ENCODE measurements around the gene LRRC10B.

LRRC10B gene

DNA sequence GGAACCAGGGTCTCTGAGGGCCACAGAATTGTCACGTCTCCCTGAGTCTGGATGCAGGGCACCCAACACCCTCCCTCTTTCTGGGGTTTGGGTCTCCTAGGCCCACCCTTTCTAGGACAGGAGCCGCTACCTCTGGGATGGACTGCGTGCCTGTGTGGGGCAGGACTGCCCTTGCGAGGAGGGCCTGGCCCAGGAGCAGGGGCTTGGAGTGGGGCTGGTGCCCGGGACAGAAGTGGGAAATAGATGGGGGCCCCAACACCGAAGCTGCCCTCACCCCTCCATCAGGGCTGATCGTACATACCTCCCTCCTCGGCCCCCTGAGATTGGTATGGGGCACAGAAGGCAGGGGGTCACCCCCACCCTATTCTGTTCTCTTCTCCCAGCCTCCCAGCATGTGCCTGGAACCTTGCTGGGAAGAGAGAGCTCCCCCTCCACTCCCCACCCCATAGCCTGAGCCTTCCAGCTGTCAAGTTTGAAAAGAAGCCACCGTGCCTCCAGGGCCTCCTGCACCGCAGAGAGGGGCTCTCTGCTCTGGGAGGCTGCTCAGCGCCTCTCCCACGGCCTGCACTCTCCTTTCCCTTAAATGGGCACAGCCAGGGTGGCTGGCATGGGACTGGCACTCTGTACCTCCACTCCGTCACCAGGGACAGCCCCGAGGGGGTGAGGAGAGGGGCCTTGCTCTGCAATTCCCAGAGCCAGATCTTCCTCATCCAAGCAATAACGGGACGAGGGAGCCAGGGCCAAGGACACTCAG, 1.8 kb downstream of the LRRC10B start:
- no peak for DNase-seq (ENCODE audit: low read depth)
- TF ChIP-seq, protein P1, sequence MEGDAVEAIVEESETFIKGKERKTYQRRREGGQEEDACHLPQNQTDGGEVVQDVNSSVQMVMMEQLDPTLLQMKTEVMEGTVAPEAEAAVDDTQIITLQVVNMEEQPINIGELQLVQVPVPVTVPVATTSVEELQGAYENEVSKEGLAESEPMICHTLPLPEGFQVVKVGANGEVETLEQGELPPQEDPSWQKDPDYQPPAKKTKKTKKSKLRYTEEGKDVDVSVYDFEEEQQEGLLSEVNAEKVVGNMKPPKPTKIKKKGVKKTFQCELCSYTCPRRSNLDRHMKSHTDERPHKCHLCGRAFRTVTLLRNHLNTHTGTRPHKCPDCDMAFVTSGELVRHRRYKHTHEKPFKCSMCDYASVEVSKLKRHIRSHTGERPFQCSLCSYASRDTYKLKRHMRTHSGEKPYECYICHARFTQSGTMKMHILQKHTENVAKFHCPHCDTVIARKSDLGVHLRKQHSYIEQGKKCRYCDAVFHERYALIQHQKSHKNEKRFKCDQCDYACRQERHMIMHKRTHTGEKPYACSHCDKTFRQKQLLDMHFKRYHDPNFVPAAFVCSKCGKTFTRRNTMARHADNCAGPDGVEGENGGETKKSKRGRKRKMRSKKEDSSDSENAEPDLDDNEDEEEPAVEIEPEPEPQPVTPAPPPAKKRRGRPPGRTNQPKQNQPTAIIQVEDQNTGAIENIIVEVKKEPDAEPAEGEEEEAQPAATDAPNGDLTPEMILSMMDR (IDR thresholded peaks at IDR 0.05; ENCODE audit: low read length, missing control alignments) = no peak

DNA sequence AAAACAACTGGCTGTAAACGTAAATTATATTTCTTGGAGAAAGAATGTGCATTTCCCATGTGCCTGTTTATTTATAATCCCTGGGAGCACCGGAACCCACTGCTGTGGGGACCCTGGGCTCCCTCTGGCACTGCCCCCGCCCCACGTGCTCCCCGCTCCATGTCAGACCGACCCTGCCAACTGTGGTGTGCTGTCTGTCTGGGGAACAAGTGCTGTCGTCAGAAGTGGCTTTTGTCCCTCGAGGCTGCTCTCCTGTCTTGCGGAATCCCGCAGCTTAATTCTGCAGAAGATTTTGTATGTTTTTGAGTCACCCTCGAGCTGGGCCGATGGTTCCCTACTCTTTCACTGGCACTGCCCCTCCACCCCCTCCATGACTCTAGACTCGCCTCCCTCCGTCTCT, 2.4 kb downstream of the LRRC10B start:
- DNase-seq (ENCODE audit: low read depth) = no peak
- no peak overlapping the region for H3K4me3 ChIP-seq (replicated peaks; ENCODE audit: low read depth, low read length)
- TF ChIP-seq, protein P1 (IDR thresholded peaks at IDR 0.05; ENCODE audit: low read length, missing control alignments) = no peak

More for the DNA sequence above, 1.8 kb downstream of the LRRC10B start:
- no peak overlapping the region for H3K4me3 ChIP-seq (replicated peaks; ENCODE audit: low read depth, low read length)

DNA sequence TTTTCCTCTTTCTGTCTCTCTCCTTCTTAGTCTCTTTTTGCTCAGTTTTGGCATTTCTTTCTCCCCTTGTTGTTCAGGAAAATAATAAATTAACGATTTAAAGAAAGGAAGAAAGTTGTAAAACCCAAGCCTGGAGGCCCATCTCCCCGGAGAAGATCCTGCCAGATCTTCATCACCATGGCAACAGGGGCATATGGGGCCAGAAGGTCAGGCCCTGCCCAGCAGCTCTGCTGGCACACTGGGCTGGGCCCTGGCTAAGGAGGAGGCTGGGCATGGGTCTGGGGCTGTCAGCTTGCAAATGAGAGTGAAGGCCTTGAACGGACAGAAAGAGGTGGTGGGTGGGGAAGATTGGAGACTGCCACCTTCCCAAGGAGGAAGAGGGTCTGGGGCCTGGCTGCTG, 2.8 kb downstream of the LRRC10B start:
- no peak for DNase-seq (ENCODE audit: low read depth)
- TF ChIP-seq, protein P1 (IDR thresholded peaks at IDR 0.05; ENCODE audit: low read length, missing control alignments) = no peak
- no peak overlapping the region for H3K4me3 ChIP-seq (replicated peaks; ENCODE audit: low read depth, low read length)

DNA sequence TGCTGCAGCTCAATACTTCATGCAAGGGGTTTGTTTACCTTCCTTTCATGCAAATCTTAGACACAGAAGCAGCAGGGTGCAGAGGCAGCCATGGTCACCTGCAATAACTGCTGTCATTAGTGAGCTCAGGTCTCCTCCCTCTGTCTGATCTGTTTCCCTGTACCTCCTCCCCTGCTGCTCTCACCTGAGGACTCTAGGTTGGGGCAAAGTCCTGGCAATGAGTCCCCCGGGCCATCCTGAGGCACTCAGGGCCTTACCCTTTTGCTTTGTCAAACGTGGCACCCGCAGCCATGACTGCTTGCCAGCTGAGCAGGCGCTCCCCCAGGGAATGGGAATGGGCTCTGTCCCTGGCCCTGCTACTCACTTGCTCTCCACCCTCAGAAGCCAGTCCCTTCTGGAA, 3.9 kb downstream of the LRRC10B start:
- no peak for DNase-seq (ENCODE audit: low read depth)
- TF ChIP-seq, protein P1 (IDR thresholded peaks at IDR 0.05; ENCODE audit: low read length, missing control alignments) = no peak
- H3K4me3 ChIP-seq (replicated peaks; ENCODE audit: low read depth, low read length) = no peak overlapping the region

DNA sequence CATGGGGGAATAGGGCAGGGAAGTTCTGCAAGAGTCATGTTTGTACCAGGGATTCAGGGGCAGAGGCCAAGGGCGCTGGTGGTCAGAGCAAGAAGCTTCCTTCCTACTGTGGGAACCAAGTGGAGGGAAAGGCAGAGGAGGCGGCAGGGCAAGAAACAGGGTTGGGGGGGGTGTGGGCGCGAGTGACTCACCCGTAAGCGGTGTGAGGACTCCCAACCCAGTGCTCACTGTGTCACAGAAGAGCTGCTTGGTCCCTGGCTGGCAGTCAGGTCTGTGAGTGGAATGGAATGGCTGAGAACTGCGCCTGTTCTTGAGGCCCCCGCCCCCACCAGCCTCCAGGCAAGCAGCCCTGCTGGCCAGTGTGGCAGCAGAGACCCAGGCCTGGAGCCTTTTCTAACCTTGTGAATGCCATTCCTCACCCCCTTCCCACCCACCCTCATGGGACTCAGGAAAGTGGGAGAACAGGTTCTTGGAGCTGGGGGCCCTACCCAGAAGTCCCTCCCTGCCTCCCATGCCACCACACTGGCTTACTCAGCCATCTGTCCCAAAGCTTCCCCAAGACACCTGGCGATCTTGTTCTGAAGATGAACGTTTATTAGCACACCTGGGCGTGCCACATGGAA, 4.7 kb downstream of the LRRC10B start:
- TF ChIP-seq, protein P1 (IDR thresholded peaks at IDR 0.05; ENCODE audit: low read length, missing control alignments) = no peak
- H3K4me3 ChIP-seq (replicated peaks; ENCODE audit: low read depth, low read length) = no peak overlapping the region
- no peak for DNase-seq (ENCODE audit: low read depth)

DNA sequence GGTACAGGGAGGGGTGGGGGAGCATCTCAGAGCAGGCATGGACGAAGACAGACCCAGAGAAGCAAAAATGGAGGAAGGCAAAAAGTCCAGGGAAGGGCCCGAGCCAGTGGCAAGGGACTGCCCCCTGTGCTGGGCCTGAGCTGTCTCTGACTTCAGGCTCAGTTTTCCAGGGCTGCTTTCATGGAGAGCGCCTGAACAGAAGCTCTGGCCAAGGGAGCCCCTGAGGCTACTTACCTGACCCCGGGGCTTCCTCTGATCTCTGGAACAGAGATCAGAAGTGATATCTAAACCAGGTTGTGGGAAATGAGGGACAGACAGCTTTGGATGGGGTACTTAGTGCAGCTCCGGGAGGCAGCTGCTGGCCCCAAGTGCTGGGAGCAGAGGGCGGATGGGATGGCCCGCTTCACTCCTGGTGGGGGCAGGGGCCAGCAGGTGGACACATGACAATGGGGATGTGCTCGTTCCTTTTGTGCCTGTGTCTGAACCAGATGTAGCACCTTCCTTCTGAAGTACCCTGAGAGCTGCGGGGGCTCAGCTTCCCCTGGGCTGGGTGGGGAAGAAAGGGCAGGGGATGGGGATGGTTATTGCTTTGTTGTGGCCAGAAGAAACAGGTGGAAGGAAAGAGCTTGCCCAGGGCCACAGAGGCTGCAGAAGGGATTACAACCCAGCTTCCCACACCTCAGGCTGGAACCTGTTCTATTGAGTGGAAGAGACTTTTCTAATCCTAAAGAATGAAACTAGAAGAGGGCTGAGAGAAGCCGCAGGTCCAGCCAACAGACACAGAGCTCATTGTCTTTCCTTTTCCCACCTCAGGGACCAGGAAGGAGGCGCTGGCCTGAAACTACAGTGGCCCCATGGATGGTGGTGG, 5.7 kb downstream of the LRRC10B start:
- DNase-seq (ENCODE audit: low read depth) = no peak
- no peak overlapping the region for H3K4me3 ChIP-seq (replicated peaks; ENCODE audit: low read depth, low read length)
- TF ChIP-seq, protein P1 (IDR thresholded peaks at IDR 0.05; ENCODE audit: low read length, missing control alignments) = no peak
